Thyroid gland (tissue), 4 donors: ENCODE results near the gene OTOS. TPM values are rescaled to one million over a fixed set of nuclear protein-coding genes. Genes with fewer than 3 reads are reported as not detected.

Experiments used
- DNase-seq, 2 donors: peaks; one replicate each; pipeline ENCODE4 v3.0.0-alpha.2; 2019
- H3K27ac ChIP-seq, 3 donors: fragments of 200-600 bp; sonication (generic); 1 replicate in 2 of 3; 2 replicates in 1 of 3; pipeline ENCODE4 v1.5.1; 2016 to 2019; ENCODE audit warnings: mild to moderate bottlenecking in 1 of 3, moderate library complexity in 1 of 3
- H3K27me3 ChIP-seq: fragments of 200-600 bp; sonication (generic); one replicate; pipeline ENCODE4 v1.5.1; 2019
- H3K36me3 ChIP-seq, 2 donors: fragments of 200-600 bp; sonication (generic); one replicate each; pipeline ENCODE4 v1.5.1; 2016 to 2019
- H3K4me1 ChIP-seq, 2 donors: fragments of 200-600 bp; sonication (generic); one replicate each; pipeline ENCODE4 v1.5.1; 2017 to 2019
- H3K4me3 ChIP-seq, 3 donors: fragments of 200-600 bp; sonication (generic); replicated peaks in 1 of 3; 1 replicate in 2 of 3; 2 replicates in 1 of 3; pipeline ENCODE4 v1.5.1; 2016; ENCODE audit warnings: mild to moderate bottlenecking in 1 of 3
- H3K9me3 ChIP-seq: fragments of 200-600 bp; sonication (generic); one replicate; pipeline ENCODE4 v1.5.1; 2017
- POLR2A ChIP-seq, 2 donors: fragments of 450-650 bp; IDR thresholded peaks; one replicate each; pipeline ENCODE4 v1.6.1; 2017; ENCODE audit warnings: antibody characterized with exemption in 2 of 2, mild to moderate bottlenecking in 2 of 2, moderate library complexity in 1 of 2
- WGBS, 2 donors: methylation state at CpG; one replicate each; pipeline ENCODE4 v1.1.5; 2017; 5-methylcytosine and 5-hydroxymethylcytosine counted together
- intact Hi-C: fragments of 100-400 bp; cut with DNase I; formaldehyde crosslinking; loops from one replicate; pipeline ENCODE4 v1.15.1; 2023
- total RNA-seq, 4 donors: library from RNA; depleted of rRNA; stranded (reverse); fragments of >200 nt; gene quantifications; one replicate each; pipeline ENCODE4 v1.2.3, GENCODE V29; 2016
- TF ChIP-seq, protein P1 (sequence below), 6 experiments: fragments of 200-600 bp in 3 of 6; fragments of 450-650 bp in 3 of 6; sonication (generic) in 3 of 6; IDR thresholded peaks; one replicate each; pipeline ENCODE4 v1.5.1; 2016 to 2019; ENCODE audit warnings: antibody characterized with exemption in 6 of 6, mild to moderate bottlenecking in 2 of 6, inconsistent platforms in 1 of 6, moderate library complexity in 1 of 6

Gene OTOS
- total RNA-seq, 4 donors from 2014 or later: 4.3 to 62.8 (median 22.1) TPM

DNA sequence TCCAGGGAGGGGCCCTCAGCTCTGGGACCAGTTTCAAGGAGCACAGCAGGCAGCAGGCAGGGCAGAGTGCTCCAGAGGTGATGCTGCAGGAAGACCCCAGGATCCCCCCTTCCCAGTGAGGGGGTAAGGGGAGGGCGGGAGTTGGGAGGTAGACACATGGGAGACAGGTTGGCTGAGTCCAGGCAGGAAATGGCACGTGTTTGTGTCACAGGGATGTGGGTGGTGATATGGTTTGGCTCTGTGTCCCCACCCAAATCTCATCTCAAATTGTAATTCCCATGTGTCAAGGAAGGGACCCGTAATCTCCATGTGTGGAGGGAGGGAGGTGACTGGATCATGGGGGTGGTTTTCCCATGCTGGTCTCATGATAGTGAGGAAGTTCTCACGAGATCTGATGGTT, 25.2 kb upstream of the OTOS start:
- intact Hi-C loops: no loop called here
- TF ChIP-seq POLR2A (IDR thresholded peaks at IDR 0.05): no peak
- TF ChIP-seq, protein P1, sequence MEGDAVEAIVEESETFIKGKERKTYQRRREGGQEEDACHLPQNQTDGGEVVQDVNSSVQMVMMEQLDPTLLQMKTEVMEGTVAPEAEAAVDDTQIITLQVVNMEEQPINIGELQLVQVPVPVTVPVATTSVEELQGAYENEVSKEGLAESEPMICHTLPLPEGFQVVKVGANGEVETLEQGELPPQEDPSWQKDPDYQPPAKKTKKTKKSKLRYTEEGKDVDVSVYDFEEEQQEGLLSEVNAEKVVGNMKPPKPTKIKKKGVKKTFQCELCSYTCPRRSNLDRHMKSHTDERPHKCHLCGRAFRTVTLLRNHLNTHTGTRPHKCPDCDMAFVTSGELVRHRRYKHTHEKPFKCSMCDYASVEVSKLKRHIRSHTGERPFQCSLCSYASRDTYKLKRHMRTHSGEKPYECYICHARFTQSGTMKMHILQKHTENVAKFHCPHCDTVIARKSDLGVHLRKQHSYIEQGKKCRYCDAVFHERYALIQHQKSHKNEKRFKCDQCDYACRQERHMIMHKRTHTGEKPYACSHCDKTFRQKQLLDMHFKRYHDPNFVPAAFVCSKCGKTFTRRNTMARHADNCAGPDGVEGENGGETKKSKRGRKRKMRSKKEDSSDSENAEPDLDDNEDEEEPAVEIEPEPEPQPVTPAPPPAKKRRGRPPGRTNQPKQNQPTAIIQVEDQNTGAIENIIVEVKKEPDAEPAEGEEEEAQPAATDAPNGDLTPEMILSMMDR (IDR thresholded peaks at IDR 0.05): no peak
- Histone ChIP-seq H3K27me3 (no peaks in the 10 kb centered on the region), H3K36me3 (no peaks in the 10 kb centered on the region), H3K4me1 (no peaks in the 10 kb centered on the region), H3K9me3 (no peaks in the 10 kb centered on the region), H3K4me3 (no peak overlapping the region), H3K27ac (no peak overlapping the region)
- no peak for DNase-seq
- 69 to 76% methylated on average over 4 of the region's 4 CpGs for WGBS, 2 donors

DNA sequence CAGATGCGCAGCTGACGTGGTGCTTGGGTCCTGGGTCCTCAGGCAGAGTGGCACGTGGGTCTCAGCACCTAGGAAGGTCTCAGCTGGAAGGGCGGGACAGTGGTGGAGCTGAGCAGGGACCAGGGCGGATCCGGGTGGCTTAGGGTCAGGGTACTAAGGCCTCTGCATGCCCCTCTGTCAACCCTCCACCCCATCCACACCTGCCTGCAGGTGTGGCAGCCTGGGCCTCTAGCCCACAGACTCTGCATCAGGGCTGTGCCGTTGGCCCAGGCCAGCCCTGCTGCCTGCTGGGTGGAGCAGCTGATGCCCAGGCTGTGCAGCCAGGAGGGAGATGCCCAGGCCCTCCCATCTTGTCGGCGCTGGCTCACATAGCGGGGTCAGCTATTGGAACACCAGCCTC, 24.6 kb upstream of the OTOS start:
- Histone ChIP-seq H3K4me1 (no peaks in the 10 kb centered on the region), H3K4me3 (no peak overlapping the region), H3K27me3 (no peaks in the 10 kb centered on the region), H3K27ac (no peak overlapping the region), H3K36me3 (no peaks in the 10 kb centered on the region), H3K9me3 (no peaks in the 10 kb centered on the region)
- TF ChIP-seq, protein P1 (IDR thresholded peaks at IDR 0.05): no peak
- no peak for TF ChIP-seq POLR2A (IDR thresholded peaks at IDR 0.05)
- intact Hi-C loops: no loop called here
- 87 to 94% methylated on average over 7 to 9 of the region's 10 CpGs for WGBS, 2 donors
- DNase-seq: no peak

DNA sequence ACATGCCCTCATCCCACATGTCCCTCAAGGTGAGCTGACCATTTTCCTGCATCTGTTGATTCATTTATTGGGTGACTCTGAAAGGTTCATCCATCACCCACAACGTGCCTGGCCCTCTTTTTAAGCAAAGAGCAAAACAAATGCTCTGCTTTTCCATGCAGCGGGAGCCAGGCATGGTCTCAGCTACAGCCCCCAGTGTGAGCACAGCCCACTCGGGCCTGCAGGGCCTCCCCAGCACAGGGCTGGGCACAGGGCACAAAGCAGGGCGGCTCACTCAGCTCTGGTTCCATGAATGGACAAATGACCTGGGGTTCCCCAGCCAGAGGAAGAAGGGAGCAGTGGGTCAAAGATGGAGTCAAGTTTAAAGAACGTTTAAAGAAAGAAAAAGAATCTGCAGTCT, 24.1 kb upstream of the OTOS start:
- Histone ChIP-seq H3K9me3 (no peaks in the 10 kb centered on the region), H3K36me3 (no peaks in the 10 kb centered on the region), H3K27me3 (no peaks in the 10 kb centered on the region), H3K4me3 (no peak overlapping the region), H3K4me1 (no peaks in the 10 kb centered on the region), H3K27ac (no peak overlapping the region)
- intact Hi-C loops: no loop called here
- 75 to 80% methylated on average over 5 of the region's 5 CpGs for WGBS, 2 donors
- DNase-seq: no peak
- no peak for TF ChIP-seq POLR2A (IDR thresholded peaks at IDR 0.05)
- TF ChIP-seq, protein P1 (IDR thresholded peaks at IDR 0.05): no peak

DNA sequence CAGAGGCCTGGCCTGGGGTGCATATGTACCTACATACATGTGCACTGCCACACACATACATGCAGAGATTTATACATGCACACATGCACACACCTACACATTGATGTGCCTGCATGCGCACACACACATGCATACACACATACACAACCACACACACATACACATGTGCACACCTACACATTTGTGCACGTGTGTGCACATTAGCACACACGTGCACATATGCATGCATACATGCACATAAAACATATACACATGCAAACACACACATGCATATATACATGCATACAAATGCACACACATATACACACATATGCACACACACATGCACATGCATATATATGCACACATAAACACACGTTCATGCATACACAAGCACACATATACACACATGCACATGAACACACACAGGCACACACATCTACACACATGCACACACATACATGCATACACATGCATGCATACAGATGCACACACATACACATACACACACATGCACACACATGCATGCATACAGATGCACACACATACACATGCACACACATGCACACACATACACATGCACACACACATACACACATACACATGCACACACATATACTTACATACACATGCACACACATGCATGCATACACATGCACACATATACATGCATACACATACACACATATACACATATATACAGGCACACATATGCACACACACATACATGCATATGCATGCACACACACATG, 23.6 kb upstream of the OTOS start:
- no peak for DNase-seq
- no peaks in the 10 kb centered on the region for H3K9me3 ChIP-seq
- no peak overlapping the region for H3K27ac ChIP-seq
- H3K4me3 ChIP-seq: no peak overlapping the region
- intact Hi-C loops: no loop called here
- no peaks in the 10 kb centered on the region for H3K4me1 ChIP-seq
- no peak for TF ChIP-seq POLR2A (IDR thresholded peaks at IDR 0.05)
- TF ChIP-seq, protein P1 (IDR thresholded peaks at IDR 0.05): no peak
- H3K36me3 ChIP-seq: no peaks in the 10 kb centered on the region
- WGBS, 2 donors: 91 to 92% methylated on average over 4 of the region's 4 CpGs
- H3K27me3 ChIP-seq: no peaks in the 10 kb centered on the region

DNA sequence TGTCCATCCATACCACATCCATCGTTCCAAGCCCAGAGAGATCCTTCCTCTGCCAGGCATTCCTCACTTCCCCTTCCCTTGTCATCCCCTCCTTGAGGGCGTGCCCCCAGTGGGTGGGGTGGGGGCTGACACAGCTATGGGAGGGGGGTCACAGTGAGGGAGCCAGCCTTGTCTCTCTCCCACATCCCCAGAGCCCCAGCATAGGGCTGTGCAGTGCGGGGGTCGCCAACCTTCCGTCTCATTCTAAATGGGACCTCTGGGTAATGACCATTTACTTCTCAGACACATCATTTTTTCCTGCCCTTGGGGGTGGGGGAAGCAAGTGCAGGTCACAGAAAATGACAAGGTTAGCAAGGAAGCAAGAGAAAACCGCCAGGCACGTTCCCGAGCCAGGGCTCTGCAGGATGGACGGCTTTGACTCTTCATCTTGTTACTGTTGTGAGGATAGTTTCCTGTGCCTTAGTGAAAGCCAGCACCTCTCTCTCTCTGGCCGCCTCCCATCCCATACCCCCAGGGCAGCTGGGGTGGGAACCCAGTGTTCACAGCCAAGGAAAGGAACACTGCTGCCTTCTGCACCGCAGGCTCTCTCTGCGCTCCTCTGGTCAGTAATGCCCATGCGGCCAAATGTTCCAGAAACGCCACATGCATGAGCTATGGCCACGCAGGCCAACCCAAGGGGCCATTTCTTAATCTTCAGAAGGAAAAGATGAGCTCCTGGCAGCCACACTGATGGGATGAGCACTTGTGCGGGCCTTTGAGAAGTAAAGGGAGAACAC, 22.7 kb upstream of the OTOS start:
- no peak for DNase-seq
- Histone ChIP-seq H3K4me3 (no peak overlapping the region), H3K4me1 (no peaks in the 10 kb centered on the region), H3K27me3 (no peaks in the 10 kb centered on the region), H3K36me3 (no peaks in the 10 kb centered on the region), H3K9me3 (no peaks in the 10 kb centered on the region), H3K27ac (no peak overlapping the region)
- no peak for TF ChIP-seq POLR2A (IDR thresholded peaks at IDR 0.05)
- TF ChIP-seq, protein P1 (IDR thresholded peaks at IDR 0.05): no peak
- WGBS, 2 donors: 73 to 76% methylated on average over 16 of the region's 16 CpGs
- intact Hi-C loops: no loop called here
